ENCODE results near the gene GALNT13.

Gene GALNT13

DNA sequence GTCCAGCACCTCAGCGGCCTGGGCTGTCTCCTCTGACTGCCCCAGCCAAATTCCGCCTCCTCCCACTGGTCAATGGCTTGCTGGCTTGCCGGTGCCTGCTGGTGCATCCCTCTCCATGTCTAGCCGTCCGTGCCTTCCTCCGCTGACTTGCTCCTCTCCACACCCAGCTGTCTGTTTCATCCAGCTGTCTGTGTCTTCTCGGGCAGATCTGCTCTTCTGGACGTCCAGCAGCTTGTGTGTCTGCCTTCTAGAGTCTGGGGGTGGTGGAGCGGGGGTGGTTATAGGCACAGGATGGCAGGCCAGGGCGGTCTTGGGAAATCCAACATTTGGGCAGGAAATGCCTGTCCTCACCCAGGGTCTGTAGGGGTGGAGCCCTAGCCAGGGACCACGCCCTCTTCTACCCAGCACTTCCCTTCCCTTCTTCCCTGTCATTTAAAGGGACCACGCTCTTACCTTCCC is 369.2 kb downstream of the GALNT13 start:
- no peak for DNase-seq (ENCODE audit: low read depth)
- no peak overlapping the region for H3K4me3 ChIP-seq (ENCODE audit: low read depth, low read length)
- TF ChIP-seq, protein P1, sequence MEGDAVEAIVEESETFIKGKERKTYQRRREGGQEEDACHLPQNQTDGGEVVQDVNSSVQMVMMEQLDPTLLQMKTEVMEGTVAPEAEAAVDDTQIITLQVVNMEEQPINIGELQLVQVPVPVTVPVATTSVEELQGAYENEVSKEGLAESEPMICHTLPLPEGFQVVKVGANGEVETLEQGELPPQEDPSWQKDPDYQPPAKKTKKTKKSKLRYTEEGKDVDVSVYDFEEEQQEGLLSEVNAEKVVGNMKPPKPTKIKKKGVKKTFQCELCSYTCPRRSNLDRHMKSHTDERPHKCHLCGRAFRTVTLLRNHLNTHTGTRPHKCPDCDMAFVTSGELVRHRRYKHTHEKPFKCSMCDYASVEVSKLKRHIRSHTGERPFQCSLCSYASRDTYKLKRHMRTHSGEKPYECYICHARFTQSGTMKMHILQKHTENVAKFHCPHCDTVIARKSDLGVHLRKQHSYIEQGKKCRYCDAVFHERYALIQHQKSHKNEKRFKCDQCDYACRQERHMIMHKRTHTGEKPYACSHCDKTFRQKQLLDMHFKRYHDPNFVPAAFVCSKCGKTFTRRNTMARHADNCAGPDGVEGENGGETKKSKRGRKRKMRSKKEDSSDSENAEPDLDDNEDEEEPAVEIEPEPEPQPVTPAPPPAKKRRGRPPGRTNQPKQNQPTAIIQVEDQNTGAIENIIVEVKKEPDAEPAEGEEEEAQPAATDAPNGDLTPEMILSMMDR (IDR thresholded peaks at IDR 0.05; ENCODE audit: insufficient read depth, low read depth, low read length, missing control alignments): no peak

DNA sequence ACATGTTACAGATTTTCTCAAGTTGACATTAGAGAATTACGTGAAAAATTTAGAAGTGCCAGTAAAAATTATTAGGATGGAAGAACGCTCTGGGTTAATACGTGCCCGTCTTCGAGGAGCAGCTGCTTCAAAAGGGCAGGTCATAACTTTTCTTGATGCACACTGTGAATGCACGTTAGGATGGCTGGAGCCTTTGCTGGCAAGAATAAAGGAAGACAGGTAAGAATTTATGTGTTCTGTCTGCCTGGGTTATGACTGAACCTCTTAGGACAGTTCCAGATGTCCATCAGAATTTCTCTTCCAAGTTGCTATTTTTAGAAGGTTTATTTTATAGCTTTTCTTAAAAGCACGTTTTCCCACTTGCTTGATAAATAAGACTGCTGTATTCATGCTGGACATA is 371.0 kb downstream of the GALNT13 start:
- TF ChIP-seq, protein P1 (IDR thresholded peaks at IDR 0.05; ENCODE audit: insufficient read depth, low read depth, low read length, missing control alignments): no peak
- no peak for DNase-seq (ENCODE audit: low read depth)
- H3K4me3 ChIP-seq (ENCODE audit: low read depth, low read length): no peak overlapping the region

DNA sequence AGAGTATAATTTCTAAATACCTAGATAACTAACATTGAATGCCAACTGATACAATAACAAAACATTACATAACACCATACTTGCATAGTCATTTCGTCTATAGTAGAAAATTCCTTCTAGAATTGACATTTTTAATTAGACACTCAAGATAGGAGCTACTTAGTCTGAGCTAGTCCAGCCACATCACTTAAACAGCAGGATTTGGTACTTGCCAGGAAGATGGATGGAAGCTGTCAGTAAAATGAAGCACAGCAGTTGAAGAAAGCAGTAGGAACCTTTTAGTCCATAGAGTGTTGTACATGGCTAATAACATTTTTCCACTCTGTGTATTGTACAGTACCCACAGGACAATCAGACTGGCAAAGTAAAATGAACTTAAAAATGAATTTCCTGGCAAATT is 372.0 kb downstream of the GALNT13 start:
- no peak overlapping the region for H3K4me3 ChIP-seq (ENCODE audit: low read depth, low read length)
- TF ChIP-seq, protein P1 (IDR thresholded peaks at IDR 0.05; ENCODE audit: insufficient read depth, low read depth, low read length, missing control alignments): no peak
- DNase-seq (ENCODE audit: low read depth): no peak

DNA sequence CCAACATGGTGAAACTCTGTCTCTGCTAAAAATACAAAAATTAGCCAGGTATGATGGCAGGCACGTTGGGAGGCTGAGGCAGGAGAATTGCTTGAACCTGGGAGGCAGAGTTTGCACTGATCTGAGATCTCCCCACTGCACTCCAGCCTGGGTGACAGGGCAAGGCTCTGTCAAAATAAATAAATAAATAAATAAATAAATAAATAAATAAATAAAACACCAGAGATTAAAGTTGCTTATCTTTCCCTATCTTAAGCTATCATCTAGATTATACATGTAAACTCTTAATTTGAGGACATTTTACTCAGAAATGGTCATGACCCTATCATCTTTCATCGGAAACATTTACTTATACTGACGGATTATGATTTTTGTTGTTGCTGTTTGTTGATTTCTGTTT is 373.2 kb downstream of the GALNT13 start:
- TF ChIP-seq, protein P1 (IDR thresholded peaks at IDR 0.05; ENCODE audit: insufficient read depth, low read depth, low read length, missing control alignments): no peak
- no peak overlapping the region for H3K4me3 ChIP-seq (ENCODE audit: low read depth, low read length)
- DNase-seq (ENCODE audit: low read depth): no peak

DNA sequence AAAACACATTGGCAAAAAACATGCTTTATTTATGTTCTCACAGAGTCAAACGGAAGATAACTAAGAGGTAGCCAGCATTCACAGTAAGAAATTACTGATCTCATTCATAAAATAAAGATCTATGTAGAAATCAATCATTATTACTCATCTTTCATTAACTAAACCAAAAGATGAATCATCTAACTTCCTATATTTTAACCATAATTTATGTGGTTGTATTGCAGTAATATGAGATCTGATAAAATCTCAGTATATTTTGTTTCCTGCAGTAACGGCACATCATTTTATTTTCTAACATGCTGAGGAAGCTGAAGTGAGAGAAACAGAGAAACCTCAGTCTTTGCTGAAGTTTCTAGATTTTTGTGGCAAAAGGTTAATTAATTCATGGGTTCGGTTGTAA is 375.8 kb downstream of the GALNT13 start:
- no peak overlapping the region for H3K4me3 ChIP-seq (ENCODE audit: low read depth, low read length)
- DNase-seq (ENCODE audit: low read depth): no peak
- TF ChIP-seq, protein P1 (IDR thresholded peaks at IDR 0.05; ENCODE audit: insufficient read depth, low read depth, low read length, missing control alignments): no peak

DNA sequence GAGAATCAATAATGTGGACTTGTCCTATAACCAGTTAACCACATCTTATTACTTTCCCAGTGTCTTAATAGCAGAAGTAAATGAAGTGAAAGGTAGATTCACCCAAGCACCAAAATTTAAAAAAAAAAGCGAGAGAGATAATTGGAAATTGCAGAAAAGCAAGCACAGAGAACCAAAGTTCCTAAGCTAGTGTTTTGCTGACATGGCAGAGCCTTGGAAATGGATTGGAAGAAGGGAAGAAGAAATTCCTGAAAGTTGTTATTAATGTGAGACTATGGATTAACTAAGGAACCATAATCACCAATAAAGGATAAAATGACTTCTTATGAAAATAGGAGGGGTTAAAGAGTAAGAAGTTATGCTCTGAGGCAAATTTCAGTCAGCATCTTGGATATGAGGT is 384.4 kb downstream of the GALNT13 start:
- no peak for DNase-seq (ENCODE audit: low read depth)
- TF ChIP-seq, protein P1 (IDR thresholded peaks at IDR 0.05; ENCODE audit: insufficient read depth, low read depth, low read length, missing control alignments): no peak
- H3K4me3 ChIP-seq (ENCODE audit: low read depth, low read length): no peak overlapping the region

DNA sequence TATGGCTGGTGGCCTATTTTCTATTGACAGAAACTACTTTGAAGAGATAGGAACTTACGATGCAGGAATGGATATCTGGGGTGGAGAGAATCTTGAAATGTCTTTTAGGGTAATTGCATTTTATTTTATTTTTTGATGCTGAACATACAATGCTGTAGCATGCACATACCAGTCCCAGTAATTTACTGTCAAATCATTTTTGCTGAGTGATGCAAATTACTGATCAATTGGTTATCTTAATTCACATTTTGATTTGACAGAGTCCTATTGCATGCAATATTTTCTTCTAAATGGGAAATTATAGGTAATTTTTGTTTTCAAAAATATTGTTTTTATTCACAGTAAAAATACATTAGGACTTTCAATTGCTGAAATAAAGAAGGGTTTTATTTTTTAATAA is 387.3 kb downstream of the GALNT13 start:
- no peak overlapping the region for H3K4me3 ChIP-seq (ENCODE audit: low read depth, low read length)
- TF ChIP-seq, protein P1 (IDR thresholded peaks at IDR 0.05; ENCODE audit: insufficient read depth, low read depth, low read length, missing control alignments): no peak
- DNase-seq (ENCODE audit: low read depth): no peak

Data from GM12865 (cell line).